OCI-LY3 (cell line): ENCODE results near the gene PPM1A.

Experiments
- CTCF ChIP-seq: fragments of 200-600, 300-600 bp; sonication (generic); IDR thresholded peaks from 2 replicates; pipeline ENCODE4 v1.5.1; 2014; ENCODE audit warnings: antibody characterized with exemption, low read length, low read depth
- EZH2phosphoT487 ChIP-seq: fragments of 200-600 bp; shearing (Covaris generic); IDR thresholded peaks from 2 replicates; pipeline ENCODE4 v1.6.1; 2018; ENCODE audit warnings: antibody characterized with exemption, mixed run types, low read depth

- TF ChIP-seq CTCF (no peak), EZH2phosphoT487 (no peak)
Measured at GRCh38 chr14:60241091-60241490, 7.9 kb upstream of the PPM1A start.
